Activated T-cell treated with anti-CD3 and anti-CD28 coated beads for 24 hours (primary cell): ENCODE results near the gene ACE.

ENCODE experiments used
- DNase-seq: peaks from one replicate; pipeline ENCODE4 v3.0.0-alpha.2; 2020; ENCODE audit warnings: low read depth

The ACE gene

DNA sequence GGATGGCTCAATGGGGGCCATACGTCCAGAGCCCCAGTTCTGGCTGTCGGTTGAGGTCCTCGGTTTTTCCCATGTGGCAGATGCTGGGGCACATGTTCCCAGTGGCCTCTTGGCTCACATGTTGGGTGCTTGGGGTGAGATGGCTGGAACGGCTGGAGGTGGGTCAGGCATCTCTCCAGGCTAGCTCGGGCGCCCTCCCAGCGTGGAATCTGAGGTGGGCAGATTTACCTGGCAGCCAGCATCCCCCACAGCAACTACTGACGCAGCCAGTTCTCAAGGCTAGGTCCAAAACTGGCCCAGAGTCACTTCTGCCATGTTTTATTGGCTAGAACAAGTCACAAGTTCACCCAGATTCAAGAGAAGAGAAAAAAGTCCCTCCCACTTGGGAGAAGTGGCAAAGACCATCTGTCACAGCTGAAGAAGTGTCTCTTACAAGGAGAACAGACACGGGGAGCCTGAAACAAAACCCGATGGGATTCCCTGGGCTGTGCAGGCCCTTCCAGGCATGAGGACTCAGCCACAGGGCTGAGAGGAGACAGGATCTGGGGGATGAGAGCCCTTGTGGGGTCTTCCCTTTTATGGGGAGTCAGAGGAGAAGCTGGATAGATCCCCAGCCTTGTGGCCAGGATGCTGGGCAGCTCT, 15.2 kb downstream of the ACE start:
- DNase-seq = no peak

DNA sequence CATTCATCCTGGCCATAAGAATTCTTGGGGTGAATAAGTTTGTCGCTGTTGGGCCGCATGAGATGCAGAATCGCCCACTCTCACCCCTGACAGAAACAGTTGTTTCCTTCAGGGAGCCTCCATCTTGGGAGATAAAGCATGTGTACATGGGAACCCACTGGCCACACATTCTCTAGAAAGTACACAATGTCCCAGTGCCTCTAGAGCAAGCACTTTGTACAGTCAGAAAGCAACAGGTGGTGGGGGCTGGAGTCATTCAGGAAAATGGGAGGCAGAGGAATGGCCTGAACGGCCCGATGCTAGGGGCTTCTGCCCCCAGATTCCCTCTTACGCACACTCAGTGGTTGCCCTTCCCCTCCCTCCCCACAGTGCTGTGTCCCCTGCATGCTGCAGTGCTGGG, 16.1 kb downstream of the ACE start:
- DNase-seq = no peak

DNA sequence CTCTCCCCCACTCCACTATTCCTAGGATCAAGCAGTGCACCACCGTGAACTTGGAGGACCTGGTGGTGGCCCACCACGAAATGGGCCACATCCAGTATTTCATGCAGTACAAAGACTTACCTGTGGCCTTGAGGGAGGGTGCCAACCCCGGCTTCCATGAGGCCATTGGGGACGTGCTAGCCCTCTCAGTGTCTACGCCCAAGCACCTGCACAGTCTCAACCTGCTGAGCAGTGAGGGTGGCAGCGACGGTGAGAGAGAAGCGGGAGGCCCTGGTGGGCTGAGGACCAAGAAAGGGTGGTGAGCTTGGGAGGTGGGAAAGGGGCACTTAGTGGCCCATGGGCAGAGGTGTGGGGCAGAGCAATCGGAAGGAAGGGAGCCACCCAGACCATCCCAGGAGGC, 16.6 kb downstream of the ACE start:
- DNase-seq = no peak

DNA sequence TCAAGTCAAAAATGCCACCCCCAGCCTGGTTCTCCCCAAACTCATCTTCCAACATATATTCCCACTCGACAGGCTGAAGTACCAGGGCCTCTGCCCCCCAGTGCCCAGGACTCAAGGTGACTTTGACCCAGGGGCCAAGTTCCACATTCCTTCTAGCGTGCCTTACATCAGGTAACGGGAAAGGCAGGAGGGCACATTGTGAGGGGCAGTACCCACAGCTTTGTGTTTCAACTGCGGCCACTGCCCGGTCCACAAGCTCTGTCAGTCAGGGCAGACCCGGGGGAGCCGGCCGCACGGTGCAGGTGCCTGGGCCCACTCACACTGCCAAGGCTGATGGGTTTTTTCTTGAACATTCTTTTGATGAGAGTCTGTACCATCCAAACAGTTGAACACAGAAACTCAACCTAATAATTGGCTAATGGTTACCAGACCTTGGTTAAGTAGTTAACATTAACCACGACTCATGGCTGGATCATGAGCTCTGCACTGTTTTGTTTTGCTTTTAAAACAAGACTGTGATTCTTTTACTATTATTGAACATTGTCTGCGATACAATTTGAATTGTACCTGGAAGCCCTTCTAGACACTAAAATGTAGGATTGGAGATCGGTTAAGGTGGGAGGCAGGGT, 17.6 kb downstream of the ACE start:
- no peak for DNase-seq

DNA sequence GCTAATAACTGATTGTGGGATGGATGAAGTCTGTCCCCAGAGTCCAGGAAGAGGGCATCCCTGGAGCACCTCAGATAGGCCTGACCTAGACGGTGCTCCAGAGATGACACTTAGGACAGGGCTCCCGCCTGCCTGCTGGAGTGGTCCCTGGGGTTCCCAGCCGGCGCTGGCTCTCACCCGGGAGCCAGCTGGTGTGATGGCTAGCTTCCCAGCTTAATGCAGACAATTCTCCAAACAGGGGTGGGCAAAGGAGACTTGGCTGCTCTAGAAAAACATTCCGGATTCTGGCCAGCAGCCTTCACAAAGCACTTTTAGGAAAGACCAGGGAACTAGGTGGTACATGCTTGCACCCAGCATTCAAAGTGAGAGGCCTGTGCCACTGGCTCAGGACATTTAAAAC, 18.6 kb downstream of the ACE start:
- no peak for DNase-seq

DNA sequence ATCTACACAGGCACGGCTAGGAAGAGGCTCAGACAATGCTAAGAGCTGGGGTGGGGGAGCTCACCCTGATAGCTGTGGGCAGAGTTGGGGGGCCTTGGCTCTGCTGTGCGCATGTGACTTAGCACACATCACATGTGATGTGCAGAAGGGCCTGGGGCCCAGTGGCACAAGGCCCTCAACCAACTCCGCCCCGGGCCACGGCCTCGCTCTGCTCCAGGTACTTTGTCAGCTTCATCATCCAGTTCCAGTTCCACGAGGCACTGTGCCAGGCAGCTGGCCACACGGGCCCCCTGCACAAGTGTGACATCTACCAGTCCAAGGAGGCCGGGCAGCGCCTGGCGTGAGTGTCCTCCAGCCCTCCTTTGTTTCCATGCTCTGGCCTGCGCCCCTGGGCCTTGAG, 19.3 kb downstream of the ACE start:
- no peak for DNase-seq

DNA sequence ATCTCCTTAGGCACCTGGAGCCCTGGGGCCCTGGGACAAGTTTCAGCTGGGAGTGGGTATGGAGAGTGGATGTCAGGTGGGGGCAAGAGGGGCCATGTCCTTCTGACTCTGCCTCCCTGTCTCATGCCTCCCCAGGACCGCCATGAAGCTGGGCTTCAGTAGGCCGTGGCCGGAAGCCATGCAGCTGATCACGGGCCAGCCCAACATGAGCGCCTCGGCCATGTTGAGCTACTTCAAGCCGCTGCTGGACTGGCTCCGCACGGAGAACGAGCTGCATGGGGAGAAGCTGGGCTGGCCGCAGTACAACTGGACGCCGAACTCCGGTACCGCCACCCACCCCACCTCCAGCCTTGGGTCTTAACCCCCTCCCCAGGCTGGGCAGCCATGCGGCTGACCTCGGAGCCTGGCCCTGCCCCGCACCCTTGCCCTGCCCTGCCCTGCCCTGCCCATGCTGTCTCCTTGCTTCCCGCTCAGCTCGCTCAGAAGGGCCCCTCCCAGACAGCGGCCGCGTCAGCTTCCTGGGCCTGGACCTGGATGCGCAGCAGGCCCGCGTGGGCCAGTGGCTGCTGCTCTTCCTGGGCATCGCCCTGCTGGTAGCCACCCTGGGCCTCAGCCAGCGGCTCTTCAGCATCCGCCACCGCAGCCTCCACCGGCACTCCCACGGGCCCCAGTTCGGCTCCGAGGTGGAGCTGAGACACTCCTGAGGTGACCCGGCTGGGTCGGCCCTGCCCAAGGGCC, 20.0 kb downstream of the ACE start:
- DNase-seq = no peak

DNA sequence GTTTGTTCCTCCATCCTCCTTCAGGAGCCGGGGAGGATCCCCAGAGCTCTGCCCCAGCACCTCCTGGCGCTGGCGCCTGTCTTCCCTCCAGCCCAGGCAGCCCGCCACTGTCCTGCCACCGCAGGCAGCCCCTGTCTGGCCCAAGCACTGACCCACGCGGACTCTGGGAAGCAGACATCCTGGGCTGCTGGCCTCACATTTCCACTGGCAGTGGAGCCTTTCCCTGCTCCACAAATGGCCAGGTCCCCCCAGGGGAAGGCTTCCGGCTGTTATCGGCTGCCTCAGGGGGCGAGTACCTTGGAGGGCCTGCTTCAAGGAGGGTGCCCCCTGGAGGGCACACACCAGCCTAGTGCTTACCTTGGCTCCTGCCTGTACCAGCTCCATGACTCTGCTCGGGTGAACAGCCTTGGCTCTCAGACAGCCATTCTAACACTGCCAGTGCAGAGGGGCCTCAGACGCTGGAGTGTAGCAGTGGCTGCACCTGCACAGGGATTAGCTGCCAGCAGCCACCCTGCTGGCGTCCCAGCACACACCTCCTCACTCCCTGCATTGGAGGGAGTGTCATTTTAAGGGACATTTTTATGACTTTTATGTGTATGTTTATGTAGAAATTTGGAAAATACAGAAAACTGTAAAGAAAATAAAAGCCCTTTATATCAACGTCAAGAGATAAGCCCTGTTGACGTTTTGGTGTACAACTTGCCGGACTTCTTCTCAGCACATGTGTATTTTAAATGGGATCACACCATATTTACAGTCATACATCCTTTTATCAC, 21.0 kb downstream of the ACE start:
- no peak for DNase-seq

DNA sequence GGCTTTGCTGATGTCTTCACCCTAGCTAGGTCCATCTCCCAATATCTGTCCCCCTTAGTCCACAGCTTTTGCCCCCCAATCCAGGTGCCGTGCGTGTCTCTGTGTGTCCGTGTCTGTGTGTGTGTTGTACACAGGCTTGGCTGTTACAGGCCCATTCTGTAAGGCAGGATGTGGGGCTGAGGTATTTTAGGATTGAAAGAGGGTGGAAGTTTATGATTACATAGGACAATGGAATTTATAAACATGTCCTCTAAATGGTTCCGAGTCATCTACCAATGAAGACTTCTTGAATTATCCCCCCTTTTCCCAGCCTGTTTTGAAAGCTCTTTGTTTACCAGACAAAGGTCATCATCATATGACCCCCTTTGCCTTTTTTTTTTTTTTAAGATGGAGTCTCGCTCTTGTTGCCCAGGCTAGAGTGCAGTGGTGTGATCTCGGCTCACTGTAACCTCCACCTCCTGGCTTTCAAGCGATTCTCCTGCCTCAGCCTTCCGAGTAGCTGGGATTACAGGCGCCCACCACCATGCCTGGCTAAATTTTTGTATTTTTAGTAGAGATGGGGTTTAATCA, 21.9 kb downstream of the ACE start:
- DNase-seq = no peak

DNA sequence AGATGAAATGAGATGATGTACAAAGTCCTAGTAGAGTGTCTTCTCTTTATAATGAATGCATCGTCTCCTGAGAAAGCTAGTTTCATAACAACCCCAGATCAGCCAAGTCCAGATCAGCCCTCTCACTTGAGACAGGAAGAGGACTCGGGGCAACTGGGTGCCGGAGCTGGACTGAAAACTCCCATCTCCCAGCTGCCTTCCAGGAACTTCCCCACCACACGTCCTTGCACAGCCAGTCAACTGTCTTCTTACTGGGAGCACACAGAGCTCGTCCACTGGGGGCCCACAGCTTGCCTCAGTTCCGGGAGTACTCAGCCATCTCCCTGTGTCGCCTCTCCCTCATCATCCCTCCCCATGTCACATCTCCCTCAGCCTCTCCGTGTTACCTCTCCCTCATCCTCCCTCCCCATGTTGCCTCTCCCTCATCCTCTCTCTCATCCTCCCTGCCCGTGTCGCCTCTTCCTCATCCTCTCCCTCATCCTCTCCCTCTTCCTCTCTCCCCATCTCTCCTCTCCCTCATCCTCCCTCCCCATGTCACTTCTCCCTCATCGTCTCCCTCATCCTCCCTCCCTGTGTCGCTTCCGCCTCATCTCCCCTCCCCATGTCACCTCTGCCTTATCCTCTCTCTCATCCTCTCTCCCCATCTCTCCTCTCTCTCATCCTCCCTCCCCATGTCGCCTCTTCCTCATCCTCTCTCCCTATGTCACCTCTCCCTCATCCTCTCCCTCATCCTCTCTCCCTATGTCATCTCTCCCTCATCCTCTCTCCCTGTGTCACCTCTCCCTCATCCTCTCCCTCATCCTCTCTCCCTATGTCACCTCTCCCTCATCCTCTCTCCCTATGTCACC, 23.9 kb downstream of the ACE start:
- no peak for DNase-seq

DNA sequence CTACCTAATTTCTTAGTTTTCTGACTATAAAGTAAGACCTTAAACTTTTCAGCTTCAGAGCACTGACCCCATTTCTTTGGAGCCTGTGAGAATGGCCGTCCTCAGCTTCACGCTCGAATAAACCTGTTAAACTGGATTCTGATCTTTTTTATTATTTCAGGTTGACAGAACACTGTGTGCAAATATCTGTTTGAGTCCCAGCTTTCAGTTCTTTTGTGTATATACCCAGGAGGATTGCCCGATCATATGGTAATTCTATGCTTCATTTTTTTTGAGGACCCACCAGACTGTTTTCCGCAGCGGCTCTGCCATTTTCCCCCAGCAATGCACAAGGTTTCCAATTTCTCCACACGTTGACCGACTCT, 26.5 kb downstream of the ACE start:
- DNase-seq = no peak

DNA sequence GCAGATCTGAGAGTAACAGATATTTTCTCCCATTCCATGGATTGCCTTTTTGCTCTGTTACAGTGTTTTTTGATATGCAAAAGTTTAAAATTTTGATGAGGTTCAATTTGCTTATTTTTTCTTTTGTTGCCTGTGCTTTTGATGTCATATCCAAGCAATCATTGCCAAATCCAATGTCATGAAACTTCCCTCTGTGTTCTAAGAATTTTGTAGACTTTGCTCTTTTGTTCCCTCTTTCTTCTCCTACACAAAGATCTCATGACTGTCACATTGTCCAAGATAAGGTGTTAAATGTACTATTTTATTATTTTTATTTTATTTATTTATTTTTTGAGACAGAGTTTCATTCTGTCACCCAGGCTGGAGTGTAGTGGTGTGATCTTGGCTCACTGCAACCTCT, 27.4 kb downstream of the ACE start:
- no peak for DNase-seq

DNA sequence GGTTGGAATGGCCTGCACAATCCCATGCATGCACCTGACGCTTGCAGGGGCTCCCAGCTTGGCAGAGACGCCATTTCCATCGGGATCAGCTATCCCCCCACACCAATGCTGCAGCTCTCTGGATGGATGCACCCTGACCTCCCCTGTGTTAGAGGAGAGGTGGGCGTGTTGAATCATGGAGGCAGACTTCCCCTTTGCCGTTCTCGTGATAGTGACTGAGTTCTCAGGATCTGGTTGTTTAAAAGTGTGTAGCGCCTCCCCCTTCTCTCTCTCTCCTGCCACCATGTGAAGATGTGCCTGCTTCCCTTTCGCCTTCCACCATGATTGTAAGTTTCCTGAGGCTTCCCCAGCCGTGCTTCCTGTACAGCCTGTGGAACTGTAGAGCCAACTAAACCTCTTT, 28.5 kb downstream of the ACE start:
- DNase-seq = no peak

DNA sequence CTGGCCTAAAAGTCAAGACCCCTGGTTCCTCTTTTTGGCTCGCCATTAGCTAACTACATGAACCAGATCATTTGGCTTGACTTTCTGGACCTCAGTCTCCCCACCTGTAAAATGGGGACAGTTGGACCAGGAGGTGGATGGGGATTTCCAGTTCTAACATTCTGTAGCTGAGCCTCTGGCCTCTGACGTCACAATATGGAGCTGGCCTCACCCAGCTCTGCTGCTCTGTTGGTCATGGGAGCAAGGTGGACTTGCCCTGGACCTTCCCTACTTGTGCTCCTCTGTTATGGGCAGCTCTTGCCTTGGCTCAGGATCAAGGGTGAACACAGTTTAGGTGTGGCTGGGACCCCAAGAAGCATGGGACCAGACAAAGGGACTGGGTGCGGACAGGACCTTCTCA, 29.8 kb downstream of the ACE start:
- no peak for DNase-seq

DNA sequence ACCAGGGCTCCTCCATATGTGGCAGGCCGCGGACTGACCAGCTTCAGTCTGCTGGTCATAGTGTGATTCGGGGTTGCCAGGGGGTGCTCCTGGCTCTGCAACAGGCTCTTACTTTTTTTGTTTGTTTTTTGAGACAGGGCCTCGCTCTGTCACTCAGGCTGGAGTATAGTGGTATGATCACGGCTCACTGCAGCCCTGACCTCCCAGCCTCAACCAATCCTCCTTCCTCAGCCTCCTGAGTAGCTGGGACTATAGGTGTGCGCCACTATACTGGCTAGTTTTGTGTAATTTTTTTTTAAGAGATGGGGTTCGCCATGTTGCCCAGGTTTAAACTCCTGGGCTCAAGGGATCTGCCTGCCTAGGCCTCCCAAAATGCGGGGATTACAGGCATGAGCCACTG, 34.5 kb downstream of the ACE start:
- no peak for DNase-seq

DNA sequence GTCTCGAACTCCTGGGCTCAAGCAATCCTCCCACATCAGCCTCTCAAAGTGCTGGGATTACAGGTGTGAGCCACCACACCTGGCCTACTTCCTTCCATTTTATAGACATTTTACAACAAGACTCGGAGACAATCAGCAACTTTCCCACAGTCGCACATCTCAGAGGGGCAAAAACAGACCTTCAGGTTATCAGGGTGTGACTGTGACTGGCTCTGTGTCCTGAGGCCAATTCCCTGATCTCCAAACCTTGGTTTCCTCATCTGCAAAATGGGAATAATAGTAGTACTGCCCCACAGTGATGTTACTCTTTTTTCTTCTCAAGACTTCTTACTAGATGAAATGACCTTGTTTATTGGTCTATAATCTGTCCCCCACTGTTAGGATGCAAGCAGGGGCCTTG, 35.5 kb downstream of the ACE start:
- no peak for DNase-seq

DNA sequence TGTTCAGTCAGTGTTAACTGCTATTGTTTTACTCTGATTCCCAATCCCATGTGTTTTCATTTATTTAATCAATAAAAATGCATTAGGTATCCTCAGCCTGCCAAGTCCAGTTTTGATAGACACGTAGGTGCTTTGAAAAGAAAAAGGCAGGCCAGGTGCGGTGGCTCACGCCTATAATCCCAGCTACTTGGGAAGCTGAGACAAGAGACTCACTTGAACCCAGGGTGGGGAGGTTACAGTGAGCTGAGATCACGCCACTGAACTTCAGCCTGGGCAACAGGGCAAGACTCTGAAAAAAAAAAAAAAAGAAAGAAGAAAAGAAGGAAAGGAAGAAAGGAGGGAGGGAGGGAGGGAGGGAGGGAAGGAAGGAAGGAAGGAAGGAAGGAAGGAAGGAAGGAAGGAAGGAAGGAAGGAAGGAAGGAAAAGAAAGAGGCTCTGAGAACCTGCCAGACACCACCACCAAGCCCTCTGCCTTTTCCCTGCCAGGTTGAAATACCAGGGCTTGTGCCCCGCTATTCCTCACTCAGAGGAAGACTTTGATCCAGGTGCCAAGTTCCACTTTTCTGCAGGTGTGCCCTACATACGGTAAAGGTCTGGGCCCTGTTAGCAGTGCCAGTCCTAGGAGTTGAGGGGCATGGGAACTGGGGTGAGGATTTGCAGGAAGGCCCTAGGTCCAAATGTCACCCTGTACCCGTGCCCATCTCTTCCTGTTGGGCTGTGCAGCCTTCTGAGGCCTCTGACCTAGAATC, 36.2 kb downstream of the ACE start:
- DNase-seq = no peak

DNA sequence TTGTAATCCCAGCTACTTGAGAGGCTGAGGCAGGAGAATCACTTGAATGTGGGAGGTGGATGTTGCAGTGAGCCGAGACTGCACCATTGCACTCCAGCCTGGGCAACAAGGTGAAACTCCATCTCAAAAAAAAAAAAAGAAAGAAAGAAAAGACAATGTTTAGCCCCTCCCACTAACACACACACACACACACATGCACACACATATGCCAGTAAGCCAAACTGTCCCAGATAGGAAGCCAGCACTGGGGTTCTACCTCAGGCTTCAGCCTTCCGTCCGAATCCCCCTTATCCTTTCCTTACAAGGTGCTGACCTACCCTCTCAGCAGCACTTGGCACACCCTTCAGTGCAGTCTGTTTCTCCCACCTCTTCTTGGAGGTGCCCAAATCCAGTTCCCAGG, 37.6 kb downstream of the ACE start:
- no peak for DNase-seq

DNA sequence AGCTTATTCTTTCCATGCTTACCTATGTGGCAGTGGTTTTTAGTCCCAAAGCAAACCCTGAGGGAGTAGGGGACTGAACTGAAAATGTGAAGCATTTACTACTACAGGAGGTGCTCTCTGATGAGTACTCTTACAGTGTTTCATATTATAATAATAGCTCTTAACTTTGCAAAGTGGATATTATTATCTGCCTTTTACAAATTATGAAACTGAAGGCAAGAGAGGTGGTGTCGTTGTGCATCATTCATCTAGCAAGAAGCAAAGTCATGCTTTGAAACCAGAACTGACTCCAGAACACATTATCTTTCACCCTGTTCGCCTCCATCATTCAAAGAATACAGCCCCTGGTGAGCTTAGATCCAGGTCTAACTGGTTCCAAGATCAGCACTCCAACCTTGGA, 38.1 kb downstream of the ACE start:
- DNase-seq = no peak

DNA sequence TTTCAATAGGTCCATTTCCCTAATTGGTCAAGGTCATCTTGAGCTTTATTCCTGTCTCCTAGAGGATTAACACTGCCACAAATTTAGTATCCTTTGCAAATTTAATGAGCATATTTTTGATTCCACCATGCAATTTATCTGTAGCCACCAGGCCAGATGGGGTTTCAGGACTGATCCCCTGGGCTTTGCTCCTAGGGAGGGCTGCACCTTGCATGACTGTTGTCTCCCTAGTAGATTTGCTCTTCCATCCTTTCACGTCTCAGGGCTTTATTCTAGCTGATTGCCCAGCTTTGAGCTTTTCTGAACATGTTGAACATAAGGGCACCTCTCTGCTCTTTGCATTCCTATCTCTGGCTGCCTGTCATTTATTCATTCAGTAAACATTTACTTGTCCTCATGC, 38.6 kb downstream of the ACE start:
- no peak for DNase-seq
